HG03060 (cell line): ENCODE data around the gene MYO1E.

Experiments used
- ATAC-seq: cut with Tn5 transposase; IDR thresholded peaks from one replicate; pipeline ENCODE4 v1.9.1; 2021; ENCODE audit warnings: low read depth, moderate number of reproducible peaks; ENCODE audit not compliant: unreplicated experiment

MYO1E gene

GRCh38 chr15:59326856-59327255, 45.8 kb downstream of the MYO1E start:
- no peak for ATAC-seq

GRCh38 chr15:59322056-59322759, 50.5 kb downstream of the MYO1E start:
- no peak for ATAC-seq

GRCh38 chr15:59321000-59321689, 51.5 kb downstream of the MYO1E start:
- ATAC-seq, result no peak

GRCh38 chr15:59317211-59317610, 55.5 kb downstream of the MYO1E start:
- no peak for ATAC-seq

GRCh38 chr15:59315914-59316451, 56.7 kb downstream of the MYO1E start:
- no peak for ATAC-seq

- peak; percentile 69 for ATAC-seq
Measured at GRCh38 chr15:59313641-59314332, 58.9 kb downstream of the MYO1E start.

GRCh38 chr15:59312205-59312604, 60.5 kb downstream of the MYO1E start:
- ATAC-seq, result no peak

GRCh38 chr15:59311195-59311594, 61.5 kb downstream of the MYO1E start:
- ATAC-seq, result no peak

- ATAC-seq, result no peak
Measured at GRCh38 chr15:59309405-59309804, 63.3 kb downstream of the MYO1E start.

- no peak for ATAC-seq
Measured at GRCh38 chr15:59307165-59307537, 65.5 kb downstream of the MYO1E start.

- no peak for ATAC-seq
Measured at GRCh38 chr15:59306520-59307164, 66.0 kb downstream of the MYO1E start.

- ATAC-seq, result no peak
Measured at GRCh38 chr15:59304807-59305206, 67.9 kb downstream of the MYO1E start.

GRCh38 chr15:59304034-59304795, 68.5 kb downstream of the MYO1E start:
- no peak for ATAC-seq

GRCh38 chr15:59303633-59304032, 69.0 kb downstream of the MYO1E start:
- ATAC-seq, result no peak

- ATAC-seq, result no peak
Measured at GRCh38 chr15:59303136-59303535, 69.5 kb downstream of the MYO1E start.

- no peak for ATAC-seq
Measured at GRCh38 chr15:59301527-59301926, 71.1 kb downstream of the MYO1E start.

GRCh38 chr15:59300618-59301139, 72.0 kb downstream of the MYO1E start:
- no peak for ATAC-seq

GRCh38 chr15:59299929-59300617, 72.6 kb downstream of the MYO1E start:
- no peak for ATAC-seq

- ATAC-seq, result no peak
Measured at GRCh38 chr15:59298854-59299250, 73.8 kb downstream of the MYO1E start.
